ENCODE results near the gene CCDC187.

The CCDC187 gene

DNA sequence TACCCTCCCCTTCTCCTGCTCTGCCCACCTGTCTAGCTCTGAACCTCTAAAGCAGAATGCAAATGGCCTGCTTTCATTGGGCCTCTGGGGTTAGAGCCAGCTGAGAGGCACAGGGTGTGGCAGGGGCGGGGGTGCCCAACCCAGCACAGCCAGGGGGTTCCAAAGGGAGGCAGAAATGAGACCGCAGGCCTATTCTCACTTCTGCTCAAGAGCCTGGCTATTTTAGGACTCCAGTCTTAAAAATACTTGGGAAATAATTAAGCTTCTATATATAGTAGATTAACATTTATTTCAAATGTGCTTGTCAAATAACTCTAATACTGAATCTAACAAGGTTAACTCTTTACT, 63.9 kb downstream of the CCDC187 start:
- H3K79me2 ChIP-seq (ENCODE audit: control insufficient read depth, low read length): peaks cover 98% of the 10 kb centered on the region
- H3K9me3 ChIP-seq (ENCODE audit: control insufficient read depth, insufficient read depth, low read length): no peaks in the 10 kb centered on the region
- peaks cover 77% of the 10 kb centered on the region for H3K4me1 ChIP-seq (ENCODE audit: control insufficient read depth, low read length)
- no peaks in the 10 kb centered on the region for H3K9me2 ChIP-seq (replicated peaks; ENCODE audit: control insufficient read depth, low read length)
- peaks cover 11% of the 10 kb centered on the region for H4K20me1 ChIP-seq (ENCODE audit: control insufficient read depth, insufficient read depth, low read depth, low read length)
- no peaks in the 10 kb centered on the region for H3K27me3 ChIP-seq (ENCODE audit: control insufficient read depth, low read length)
- H3K36me3 ChIP-seq (ENCODE audit: control insufficient read depth, low read length): peaks cover 91% of the 10 kb centered on the region
- H3K27ac ChIP-seq (ENCODE audit: low read depth, low read length): peak overlapping the region; percentile 99
- H3K4me2 ChIP-seq (ENCODE audit: low read length): peak overlapping the region; percentile 100
- peaks cover 40% of the 10 kb centered on the region for H3F3A ChIP-seq (ENCODE audit: control insufficient read depth, insufficient read depth)
- no peak for TF ChIP-seq EZH2phosphoT487 (IDR thresholded peaks at IDR 0.05; ENCODE audit: borderline replicate concordance, low read length)
- TF ChIP-seq, protein P1, sequence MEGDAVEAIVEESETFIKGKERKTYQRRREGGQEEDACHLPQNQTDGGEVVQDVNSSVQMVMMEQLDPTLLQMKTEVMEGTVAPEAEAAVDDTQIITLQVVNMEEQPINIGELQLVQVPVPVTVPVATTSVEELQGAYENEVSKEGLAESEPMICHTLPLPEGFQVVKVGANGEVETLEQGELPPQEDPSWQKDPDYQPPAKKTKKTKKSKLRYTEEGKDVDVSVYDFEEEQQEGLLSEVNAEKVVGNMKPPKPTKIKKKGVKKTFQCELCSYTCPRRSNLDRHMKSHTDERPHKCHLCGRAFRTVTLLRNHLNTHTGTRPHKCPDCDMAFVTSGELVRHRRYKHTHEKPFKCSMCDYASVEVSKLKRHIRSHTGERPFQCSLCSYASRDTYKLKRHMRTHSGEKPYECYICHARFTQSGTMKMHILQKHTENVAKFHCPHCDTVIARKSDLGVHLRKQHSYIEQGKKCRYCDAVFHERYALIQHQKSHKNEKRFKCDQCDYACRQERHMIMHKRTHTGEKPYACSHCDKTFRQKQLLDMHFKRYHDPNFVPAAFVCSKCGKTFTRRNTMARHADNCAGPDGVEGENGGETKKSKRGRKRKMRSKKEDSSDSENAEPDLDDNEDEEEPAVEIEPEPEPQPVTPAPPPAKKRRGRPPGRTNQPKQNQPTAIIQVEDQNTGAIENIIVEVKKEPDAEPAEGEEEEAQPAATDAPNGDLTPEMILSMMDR (IDR thresholded peaks at IDR 0.05; ENCODE audit: low read depth, low read length, poor library complexity, severe bottlenecking): no peak
- H3K4me3 ChIP-seq (ENCODE audit: low read length): peak overlapping the region; percentile 97

DNA sequence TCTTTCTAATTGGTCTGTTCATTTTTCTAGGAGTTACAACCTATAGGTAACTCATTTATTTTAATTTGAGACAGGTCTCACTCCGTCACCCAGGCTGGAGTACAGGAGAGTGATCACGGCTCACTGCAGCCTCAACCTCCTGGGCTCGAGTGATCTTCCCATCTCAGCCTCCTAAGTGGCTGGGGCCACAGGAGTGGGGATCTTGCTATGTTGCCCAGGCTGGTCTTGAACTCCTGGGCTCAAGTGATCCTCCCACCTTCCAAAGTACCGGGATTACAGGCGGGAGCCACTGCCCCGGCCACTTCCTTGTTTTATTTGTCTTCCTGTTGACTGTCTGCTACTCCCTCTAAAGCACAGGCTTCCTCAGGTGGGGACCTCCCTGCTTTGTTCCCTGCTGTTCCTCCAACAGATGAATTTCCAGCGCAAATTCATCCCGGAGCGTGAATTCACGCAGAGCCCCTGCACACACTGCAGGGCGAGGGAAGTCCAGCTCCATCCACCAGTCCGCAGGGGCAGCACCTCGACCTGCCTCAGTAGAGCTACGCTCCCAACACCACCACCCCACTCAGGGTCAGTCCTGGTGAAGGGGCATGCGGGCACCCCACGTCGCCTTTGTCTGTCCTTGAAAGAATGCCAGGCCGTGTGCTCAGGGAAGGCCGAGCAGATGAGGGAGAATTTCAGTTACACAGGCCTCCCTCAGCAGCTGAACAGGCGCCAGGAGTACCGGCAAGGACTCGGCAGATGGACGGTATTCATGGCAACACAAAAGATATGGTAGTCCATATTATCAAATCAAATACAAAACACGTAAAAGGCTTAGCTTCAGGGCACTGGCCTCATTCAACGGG, 64.5 kb downstream of the CCDC187 start:
- Histone ChIP-seq H3F3A (ENCODE audit: control insufficient read depth, insufficient read depth) (peaks cover 36% of the 10 kb centered on the region), H3K4me2 (ENCODE audit: low read length) (peak overlapping the region; percentile 100), H4K20me1 (ENCODE audit: control insufficient read depth, insufficient read depth, low read depth, low read length) (peaks cover 13% of the 10 kb centered on the region), H3K27me3 (ENCODE audit: control insufficient read depth, low read length) (no peaks in the 10 kb centered on the region), H3K4me3 (ENCODE audit: low read length) (peak overlapping the region; percentile 97), H3K79me2 (ENCODE audit: control insufficient read depth, low read length) (peaks cover 98% of the 10 kb centered on the region), H3K9me2 (replicated peaks; ENCODE audit: control insufficient read depth, low read length) (no peaks in the 10 kb centered on the region), H3K9me3 (ENCODE audit: control insufficient read depth, insufficient read depth, low read length) (no peaks in the 10 kb centered on the region), H3K4me1 (ENCODE audit: control insufficient read depth, low read length) (peaks cover 79% of the 10 kb centered on the region), H3K27ac (ENCODE audit: low read depth, low read length) (peak overlapping the region; percentile 99), H3K36me3 (ENCODE audit: control insufficient read depth, low read length) (peaks cover 93% of the 10 kb centered on the region)
- TF ChIP-seq, protein P1 (IDR thresholded peaks at IDR 0.05; ENCODE audit: low read depth, low read length, poor library complexity, severe bottlenecking): no peak
- no peak for TF ChIP-seq EZH2phosphoT487 (IDR thresholded peaks at IDR 0.05; ENCODE audit: borderline replicate concordance, low read length)

DNA sequence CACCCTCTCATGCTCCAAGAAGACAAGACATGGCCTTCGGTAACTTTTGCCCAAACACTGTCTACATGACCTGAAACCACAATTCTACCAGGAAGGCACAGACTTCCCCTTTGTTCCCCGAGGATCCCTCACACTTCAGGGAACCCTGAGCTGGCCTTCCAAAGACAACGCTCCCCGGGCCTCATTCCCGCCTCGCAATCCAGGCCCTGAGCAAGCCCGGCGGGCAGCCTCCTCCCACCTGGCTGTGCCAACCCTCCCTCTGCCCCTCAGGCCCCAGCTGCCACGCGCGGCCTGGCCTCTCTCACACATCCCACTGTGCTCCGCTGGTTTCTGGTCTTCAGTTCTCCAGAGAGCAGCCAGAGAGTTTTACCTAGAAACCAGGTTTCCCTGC, 65.6 kb downstream of the CCDC187 start:
- peak overlapping the region; percentile 100 for H3K4me2 ChIP-seq (ENCODE audit: low read length)
- H3K4me1 ChIP-seq (ENCODE audit: control insufficient read depth, low read length): peaks cover 80% of the 10 kb centered on the region
- peaks cover 27% of the 10 kb centered on the region for H3F3A ChIP-seq (ENCODE audit: control insufficient read depth, insufficient read depth)
- H3K4me3 ChIP-seq (ENCODE audit: low read length): peak overlapping the region; percentile 97
- no peaks in the 10 kb centered on the region for H3K9me3 ChIP-seq (ENCODE audit: control insufficient read depth, insufficient read depth, low read length)
- peaks cover 98% of the 10 kb centered on the region for H3K79me2 ChIP-seq (ENCODE audit: control insufficient read depth, low read length)
- H4K20me1 ChIP-seq (ENCODE audit: control insufficient read depth, insufficient read depth, low read depth, low read length): peaks cover 13% of the 10 kb centered on the region
- no peaks in the 10 kb centered on the region for H3K9me2 ChIP-seq (replicated peaks; ENCODE audit: control insufficient read depth, low read length)
- peak overlapping the region; percentile 99 for H3K27ac ChIP-seq (ENCODE audit: low read depth, low read length)
- peaks cover 94% of the 10 kb centered on the region for H3K36me3 ChIP-seq (ENCODE audit: control insufficient read depth, low read length)
- TF ChIP-seq, protein P1 (IDR thresholded peaks at IDR 0.05; ENCODE audit: low read depth, low read length, poor library complexity, severe bottlenecking): no peak
- TF ChIP-seq EZH2phosphoT487 (IDR thresholded peaks at IDR 0.05; ENCODE audit: borderline replicate concordance, low read length): no peak
- no peaks in the 10 kb centered on the region for H3K27me3 ChIP-seq (ENCODE audit: control insufficient read depth, low read length)
